Measurements from ENCODE around the gene MSTO1. TPM values are rescaled to one million over a fixed set of nuclear protein-coding genes. Genes with fewer than 3 reads are reported as not detected.

The MSTO1 gene
- total RNA-seq, 1 donor: 25.3 TPM

DNA sequence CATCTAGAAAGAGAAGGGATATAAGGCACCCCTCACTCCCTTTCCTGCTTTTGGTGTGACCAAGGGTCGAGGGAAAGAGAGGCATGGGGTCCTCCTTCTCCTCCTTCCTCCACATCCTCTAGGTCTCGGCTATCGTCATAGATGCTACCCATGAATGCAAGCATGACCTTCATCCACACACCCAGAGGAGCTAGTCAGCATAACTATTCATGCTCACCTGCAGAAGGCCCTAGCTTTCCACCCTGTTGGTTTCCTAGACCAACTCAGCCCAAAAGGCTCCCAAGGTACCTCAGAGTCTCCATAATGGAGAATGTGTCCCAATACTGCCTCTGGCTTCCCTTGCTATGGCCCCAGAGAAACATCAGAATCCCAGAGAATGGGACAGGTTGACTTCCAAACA is 33.2 kb downstream of the MSTO1 start:
- Histone ChIP-seq H3K4me2 (ENCODE audit: insufficient read depth, low read length) (no peak overlapping the region), H2AFZ (ENCODE audit: low read length) (no peak overlapping the region), H4K20me1 (ENCODE audit: insufficient read depth, low read length) (no peaks in the 10 kb centered on the region), H3K36me3 (ENCODE audit: insufficient read depth, low read length) (no peaks in the 10 kb centered on the region), H3K27me3 (ENCODE audit: insufficient read depth, low read length) (no peaks in the 10 kb centered on the region), H3K4me1 (ENCODE audit: insufficient read depth, low read length) (peaks cover 21% of the 10 kb centered on the region), H3K9me3 (ENCODE audit: low read depth, low read length) (peaks cover 4% of the 10 kb centered on the region), H3K79me2 (ENCODE audit: insufficient read depth, low read length) (peaks cover 3% of the 10 kb centered on the region), H3K27ac (ENCODE audit: low read depth, low read length) (no peak overlapping the region), H3K4me3 (ENCODE audit: insufficient read depth, low read length) (no peak overlapping the region)
- TF ChIP-seq, protein P1, sequence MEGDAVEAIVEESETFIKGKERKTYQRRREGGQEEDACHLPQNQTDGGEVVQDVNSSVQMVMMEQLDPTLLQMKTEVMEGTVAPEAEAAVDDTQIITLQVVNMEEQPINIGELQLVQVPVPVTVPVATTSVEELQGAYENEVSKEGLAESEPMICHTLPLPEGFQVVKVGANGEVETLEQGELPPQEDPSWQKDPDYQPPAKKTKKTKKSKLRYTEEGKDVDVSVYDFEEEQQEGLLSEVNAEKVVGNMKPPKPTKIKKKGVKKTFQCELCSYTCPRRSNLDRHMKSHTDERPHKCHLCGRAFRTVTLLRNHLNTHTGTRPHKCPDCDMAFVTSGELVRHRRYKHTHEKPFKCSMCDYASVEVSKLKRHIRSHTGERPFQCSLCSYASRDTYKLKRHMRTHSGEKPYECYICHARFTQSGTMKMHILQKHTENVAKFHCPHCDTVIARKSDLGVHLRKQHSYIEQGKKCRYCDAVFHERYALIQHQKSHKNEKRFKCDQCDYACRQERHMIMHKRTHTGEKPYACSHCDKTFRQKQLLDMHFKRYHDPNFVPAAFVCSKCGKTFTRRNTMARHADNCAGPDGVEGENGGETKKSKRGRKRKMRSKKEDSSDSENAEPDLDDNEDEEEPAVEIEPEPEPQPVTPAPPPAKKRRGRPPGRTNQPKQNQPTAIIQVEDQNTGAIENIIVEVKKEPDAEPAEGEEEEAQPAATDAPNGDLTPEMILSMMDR (IDR thresholded peaks at IDR 0.05; ENCODE audit: extremely low read depth, low read depth, low read length): no peak
- no peak for DNase-seq (ENCODE audit: insufficient read length, low spot score, missing footprints)

DNA sequence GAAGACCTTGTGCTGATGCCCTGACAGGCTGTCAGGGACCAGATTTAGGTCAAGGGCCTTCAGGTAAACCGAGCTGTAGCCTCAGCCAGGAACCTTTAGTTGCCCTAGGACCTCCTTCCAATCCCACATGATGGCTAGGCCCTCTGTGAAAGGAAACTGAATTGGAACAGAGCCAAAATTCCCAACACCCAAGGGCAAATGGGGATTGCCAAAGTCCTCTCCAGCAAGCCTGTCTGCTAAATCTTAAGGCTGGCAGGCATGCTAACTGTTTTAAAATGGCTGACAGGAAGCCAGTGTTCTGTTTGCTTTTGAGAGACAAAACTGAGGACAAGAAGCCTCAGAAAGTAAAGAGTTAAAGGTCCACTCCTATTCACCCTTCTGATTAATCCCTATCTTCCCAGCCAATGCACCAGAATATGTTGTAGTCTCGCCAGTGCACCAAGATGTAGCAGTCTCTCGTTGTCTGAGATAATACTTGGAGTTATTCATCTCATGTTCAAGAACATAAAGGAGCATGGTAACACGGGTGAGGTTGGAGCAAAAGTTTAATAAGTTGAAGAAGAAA is 35.1 kb downstream of the MSTO1 start:
- H3K4me2 ChIP-seq (ENCODE audit: insufficient read depth, low read length): peak overlapping the region; percentile 58
- H4K20me1 ChIP-seq (ENCODE audit: insufficient read depth, low read length): no peaks in the 10 kb centered on the region
- peak overlapping the region; percentile 24 for H3K27ac ChIP-seq (ENCODE audit: low read depth, low read length)
- no peak overlapping the region for H3K4me3 ChIP-seq (ENCODE audit: insufficient read depth, low read length)
- H3K36me3 ChIP-seq (ENCODE audit: insufficient read depth, low read length): no peaks in the 10 kb centered on the region
- peaks cover 27% of the 10 kb centered on the region for H3K4me1 ChIP-seq (ENCODE audit: insufficient read depth, low read length)
- no peaks in the 10 kb centered on the region for H3K27me3 ChIP-seq (ENCODE audit: insufficient read depth, low read length)
- DNase-seq (ENCODE audit: insufficient read length, low spot score, missing footprints): peak; percentile 34
- TF ChIP-seq, protein P1 (IDR thresholded peaks at IDR 0.05; ENCODE audit: extremely low read depth, low read depth, low read length): no peak
- peaks cover 4% of the 10 kb centered on the region for H3K9me3 ChIP-seq (ENCODE audit: low read depth, low read length)
- H2AFZ ChIP-seq (ENCODE audit: low read length): peak overlapping the region; percentile 74
- peaks cover 3% of the 10 kb centered on the region for H3K79me2 ChIP-seq (ENCODE audit: insufficient read depth, low read length)

DNA sequence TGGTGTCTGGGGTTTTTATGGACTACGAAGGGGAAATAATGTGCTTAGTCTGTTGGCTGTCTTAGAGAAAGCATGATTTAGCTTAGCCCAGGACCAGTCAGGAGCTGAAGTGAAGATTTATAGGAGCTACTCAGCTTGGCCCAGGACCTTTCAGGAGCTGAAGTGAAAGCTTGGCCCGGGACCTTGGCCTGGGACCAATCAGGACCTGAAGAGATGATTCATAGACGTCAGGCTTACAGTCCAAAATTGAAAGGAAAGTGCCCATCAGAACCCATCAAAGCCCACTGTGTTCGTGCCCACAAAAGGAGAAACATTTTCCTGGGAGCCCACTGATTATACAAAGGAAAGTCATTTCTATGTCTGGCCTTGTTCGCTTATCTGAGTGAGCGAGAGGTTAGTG is 35.6 kb downstream of the MSTO1 start:
- H2AFZ ChIP-seq (ENCODE audit: low read length): peak overlapping the region; percentile 74
- no peaks in the 10 kb centered on the region for H3K36me3 ChIP-seq (ENCODE audit: insufficient read depth, low read length)
- peaks cover 3% of the 10 kb centered on the region for H3K79me2 ChIP-seq (ENCODE audit: insufficient read depth, low read length)
- DNase-seq (ENCODE audit: insufficient read length, low spot score, missing footprints): peak; percentile 57
- H4K20me1 ChIP-seq (ENCODE audit: insufficient read depth, low read length): no peaks in the 10 kb centered on the region
- H3K9me3 ChIP-seq (ENCODE audit: low read depth, low read length): peaks cover 4% of the 10 kb centered on the region
- peak overlapping the region; percentile 58 for H3K4me2 ChIP-seq (ENCODE audit: insufficient read depth, low read length)
- no peak overlapping the region for H3K4me3 ChIP-seq (ENCODE audit: insufficient read depth, low read length)
- H3K4me1 ChIP-seq (ENCODE audit: insufficient read depth, low read length): peaks cover 28% of the 10 kb centered on the region
- H3K27me3 ChIP-seq (ENCODE audit: insufficient read depth, low read length): no peaks in the 10 kb centered on the region
- peak overlapping the region; percentile 24 for H3K27ac ChIP-seq (ENCODE audit: low read depth, low read length)
- TF ChIP-seq, protein P1 (IDR thresholded peaks at IDR 0.05; ENCODE audit: extremely low read depth, low read depth, low read length): no peak

GRCh38 chr1:155646307-155646706 is 36.3 kb downstream of the MSTO1 start:
- TF ChIP-seq, protein P1 (IDR thresholded peaks at IDR 0.05; ENCODE audit: extremely low read depth, low read depth, low read length): no peak
- Histone ChIP-seq H3K27me3 (ENCODE audit: insufficient read depth, low read length) (no peaks in the 10 kb centered on the region), H4K20me1 (ENCODE audit: insufficient read depth, low read length) (no peaks in the 10 kb centered on the region), H2AFZ (ENCODE audit: low read length) (peak overlapping the region; percentile 56), H3K36me3 (ENCODE audit: insufficient read depth, low read length) (no peaks in the 10 kb centered on the region), H3K27ac (ENCODE audit: low read depth, low read length) (no peak overlapping the region), H3K4me2 (ENCODE audit: insufficient read depth, low read length) (peak overlapping the region; percentile 58), H3K9me3 (ENCODE audit: low read depth, low read length) (peaks cover 4% of the 10 kb centered on the region), H3K4me3 (ENCODE audit: insufficient read depth, low read length) (no peak overlapping the region), H3K79me2 (ENCODE audit: insufficient read depth, low read length) (peaks cover 3% of the 10 kb centered on the region), H3K4me1 (ENCODE audit: insufficient read depth, low read length) (peaks cover 34% of the 10 kb centered on the region)
- DNase-seq (ENCODE audit: insufficient read length, low spot score, missing footprints): no peak

Data from osteoblast (primary cell).